Gastroesophageal sphincter (tissue), 4 donors: ENCODE data around the gene CERCAM. TPM values are rescaled to one million over a fixed set of nuclear protein-coding genes. Genes with fewer than 3 reads are reported as not detected.

Experiments used
- ATAC-seq: fragments of 150-250 bp; one replicate; pipeline ENCODE4 v1.9.1; 2016; ENCODE audit warnings: mild to moderate bottlenecking, moderate library complexity
- H3K27ac ChIP-seq, 4 donors: fragments of 200-600 bp; sonication (generic) in 3 of 4; 1 replicate in 3 of 4; 2 replicates in 1 of 4; pipeline ENCODE4 v1.5.1; 2016 to 2019
- H3K27me3 ChIP-seq: fragments of 200-600 bp; sonication (generic); one replicate; pipeline ENCODE4 v1.5.1; 2019
- H3K36me3 ChIP-seq, 2 donors: fragments of 200-600 bp; sonication (generic); one replicate each; pipeline ENCODE4 v1.5.1; 2019; ENCODE audit warnings: control low read depth in 1 of 2
- H3K4me1 ChIP-seq, 3 donors: fragments of 200-600 bp; sonication (generic); 1 replicate in 2 of 3; 2 replicates in 1 of 3; pipeline ENCODE4 v1.5.1; 2016 to 2019; ENCODE audit warnings: control low read depth in 2 of 3
- H3K4me3 ChIP-seq, 2 donors: fragments of 200-600 bp; sonication (generic); one replicate each; pipeline ENCODE4 v1.5.1; 2019; ENCODE audit warnings: mild to moderate bottlenecking in 1 of 2, moderate library complexity in 1 of 2
- H3K9me3 ChIP-seq, 3 donors: fragments of 200-600 bp; sonication (generic); one replicate each; pipeline ENCODE4 v1.5.1; 2017 to 2019; ENCODE audit warnings: control low read depth in 2 of 3
- CTCF ChIP-seq, 4 experiments: fragments of 200-600 bp in 2 of 4; fragments of 450-650 bp in 2 of 4; sonication (generic) in 1 of 4; IDR thresholded peaks; one replicate each; pipeline ENCODE4 v1.5.1; 2017 to 2019; ENCODE audit warnings: antibody characterized with exemption in 4 of 4, mild to moderate bottlenecking in 2 of 4, moderate library complexity in 2 of 4
- EP300 ChIP-seq: sonication (generic); formaldehyde crosslinking; IDR thresholded peaks from one replicate; pipeline ENCODE4 v1.6.1; 2017; ENCODE audit warnings: antibody characterized with exemption, mild to moderate bottlenecking
- POLR2A ChIP-seq, 2 donors: fragments of 450-650 bp; IDR thresholded peaks; one replicate each; pipeline ENCODE4 v1.6.1; 2017; ENCODE audit warnings: antibody characterized with exemption in 2 of 2, mild to moderate bottlenecking in 2 of 2, moderate library complexity in 1 of 2
- POLR2AphosphoS5 ChIP-seq: sonication (generic); formaldehyde crosslinking; IDR thresholded peaks from one replicate; pipeline ENCODE4 v1.6.1; 2017; ENCODE audit warnings: antibody characterized with exemption
- WGBS, 2 donors: methylation state at CpG; one replicate each; pipeline ENCODE4 v1.1.5; 2018; ENCODE audit warnings: low coverage in 1 of 2; 5-methylcytosine and 5-hydroxymethylcytosine counted together
- total RNA-seq, 4 donors: library from RNA; depleted of rRNA; stranded (reverse); fragments of >200 nt; gene quantifications; one replicate each; pipeline ENCODE4 v1.1.0, GENCODE V29; 2016

Gene CERCAM
- total RNA-seq, 4 donors from 2014 or later = 18.0 to 30.0 (median 28.1) TPM

GRCh38 chr9:128473104-128473503 lies 52.4 kb downstream of the CERCAM start:
- Histone ChIP-seq H3K27ac (no peak overlapping the region), H3K9me3 (no peaks in the 10 kb centered on the region), H3K36me3 (peaks cover 0 to 85% of the 10 kb centered on the region in 2 donors), H3K27me3 (no peaks in the 10 kb centered on the region), H3K4me1 (no peaks in the 10 kb centered on the region), H3K4me3 (no peak overlapping the region)
- 93 to 94% methylated on average over 3 of the region's 5 CpGs for WGBS, 2 donors
- no peak for TF ChIP-seq EP300
- no peak for TF ChIP-seq CTCF (IDR thresholded peaks at IDR 0.05)
- TF ChIP-seq POLR2AphosphoS5 = no peak
- TF ChIP-seq POLR2A (IDR thresholded peaks at IDR 0.05) = no peak
- ATAC-seq = no peak

GRCh38 chr9:128475867-128476266 lies 55.2 kb downstream of the CERCAM start:
- no peaks in the 10 kb centered on the region for H3K4me1 ChIP-seq
- H3K27ac ChIP-seq = no peak overlapping the region
- TF ChIP-seq EP300 (no peak), POLR2A (IDR thresholded peaks at IDR 0.05) (no peak), CTCF (IDR thresholded peaks at IDR 0.05) (no peak), POLR2AphosphoS5 (no peak)
- ATAC-seq = no peak
- no peaks in the 10 kb centered on the region for H3K9me3 ChIP-seq
- peaks cover 0 to 89% of the 10 kb centered on the region in 2 donors for H3K36me3 ChIP-seq
- WGBS, 2 donors = 100% methylated on average over 6 to 7 of the region's 7 CpGs
- no peak overlapping the region for H3K4me3 ChIP-seq
- no peaks in the 10 kb centered on the region for H3K27me3 ChIP-seq

- H3K27me3 ChIP-seq = no peaks in the 10 kb centered on the region
- peaks cover 0 to 98% of the 10 kb centered on the region in 2 donors for H3K36me3 ChIP-seq
- no peaks in the 10 kb centered on the region for H3K4me1 ChIP-seq
- H3K9me3 ChIP-seq = no peaks in the 10 kb centered on the region
- no peak overlapping the region for H3K27ac ChIP-seq
- no peak overlapping the region for H3K4me3 ChIP-seq
- 78 to 100% methylated on average over 1 of the region's 1 CpG for WGBS, 2 donors
- TF ChIP-seq POLR2AphosphoS5 = no peak
- no peak for TF ChIP-seq CTCF (IDR thresholded peaks at IDR 0.05)
- TF ChIP-seq POLR2A (IDR thresholded peaks at IDR 0.05) = no peak
- TF ChIP-seq EP300 = no peak
- no peak for ATAC-seq
These were observed 58.6 kb downstream of the CERCAM start for GRCh38 chr9:128479262-128479661.

GRCh38 chr9:128481561-128481960 lies 60.9 kb downstream of the CERCAM start:
- 97 to 100% methylated on average over 2 to 10 of the region's 10 CpGs for WGBS, 2 donors
- H3K4me1 ChIP-seq = no peaks in the 10 kb centered on the region
- no peaks in the 10 kb centered on the region for H3K27me3 ChIP-seq
- no peak for ATAC-seq
- TF ChIP-seq EP300 = no peak
- TF ChIP-seq POLR2A (IDR thresholded peaks at IDR 0.05) = no peak
- no peak for TF ChIP-seq CTCF (IDR thresholded peaks at IDR 0.05)
- peaks cover 0 to 100% of the 10 kb centered on the region in 2 donors for H3K36me3 ChIP-seq
- H3K9me3 ChIP-seq = no peaks in the 10 kb centered on the region
- H3K27ac ChIP-seq = no peak overlapping the region
- H3K4me3 ChIP-seq = no peak overlapping the region

GRCh38 chr9:128482186-128482585 lies 61.5 kb downstream of the CERCAM start:
- Histone ChIP-seq H3K9me3 (no peaks in the 10 kb centered on the region), H3K27me3 (no peaks in the 10 kb centered on the region), H3K4me3 (no peak overlapping the region), H3K4me1 (no peaks in the 10 kb centered on the region), H3K27ac (no peak overlapping the region), H3K36me3 (peaks cover 0 to 100% of the 10 kb centered on the region in 2 donors)
- WGBS, 2 donors = 93 to 94% methylated on average over 4 to 7 of the region's 7 CpGs
- ATAC-seq = no peak
- TF ChIP-seq CTCF (IDR thresholded peaks at IDR 0.05) (no peak), POLR2A (IDR thresholded peaks at IDR 0.05) (no peak), EP300 (no peak), POLR2AphosphoS5 (no peak)
